Gastrocnemius medialis (tissue), 4 donors: ENCODE results near the gene EPHB4.

Source experiments
- POLR2A ChIP-seq, 2 donors: fragments of 450-650 bp; IDR thresholded peaks; one replicate each; pipeline ENCODE4 v1.6.1; 2017; ENCODE audit warnings: antibody characterized with exemption in 2 of 2, mild to moderate bottlenecking in 2 of 2, moderate library complexity in 2 of 2
- TF ChIP-seq, protein P1 (sequence below), 5 experiments: fragments of 450-650 bp in 3 of 5; fragments of 200-600 bp in 2 of 5; sonication (generic) in 2 of 5; IDR thresholded peaks in 4 of 5; conservative IDR thresholded peaks in 1 of 5; 1 replicate in 4 of 5; 2 replicates in 1 of 5; pipeline ENCODE4 v1.5.1; 2016 to 2019; ENCODE audit warnings: antibody characterized with exemption in 5 of 5, mild to moderate bottlenecking in 3 of 5, moderate library complexity in 3 of 5

DNA sequence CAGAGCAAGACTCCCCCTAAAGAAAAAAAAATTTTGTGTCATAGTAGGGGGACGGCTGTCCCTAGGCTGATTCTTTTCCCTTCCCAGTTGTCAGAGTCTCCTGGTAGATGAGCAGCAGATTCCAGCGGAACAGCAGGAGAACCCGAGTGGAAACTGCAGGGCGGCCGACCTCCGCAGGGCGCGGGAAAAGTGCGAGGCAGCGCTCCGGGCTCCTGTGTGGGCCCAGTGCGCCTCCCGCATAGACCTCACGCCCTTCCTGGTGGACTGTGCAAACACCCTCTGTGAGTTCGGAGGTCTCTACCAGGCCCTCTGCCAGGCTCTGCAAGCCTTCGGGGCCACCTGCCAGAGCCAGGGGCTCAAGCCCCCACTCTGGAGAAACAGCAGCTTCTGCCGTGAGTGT, 48.0 kb downstream of the EPHB4 start:
- TF ChIP-seq, protein P1, sequence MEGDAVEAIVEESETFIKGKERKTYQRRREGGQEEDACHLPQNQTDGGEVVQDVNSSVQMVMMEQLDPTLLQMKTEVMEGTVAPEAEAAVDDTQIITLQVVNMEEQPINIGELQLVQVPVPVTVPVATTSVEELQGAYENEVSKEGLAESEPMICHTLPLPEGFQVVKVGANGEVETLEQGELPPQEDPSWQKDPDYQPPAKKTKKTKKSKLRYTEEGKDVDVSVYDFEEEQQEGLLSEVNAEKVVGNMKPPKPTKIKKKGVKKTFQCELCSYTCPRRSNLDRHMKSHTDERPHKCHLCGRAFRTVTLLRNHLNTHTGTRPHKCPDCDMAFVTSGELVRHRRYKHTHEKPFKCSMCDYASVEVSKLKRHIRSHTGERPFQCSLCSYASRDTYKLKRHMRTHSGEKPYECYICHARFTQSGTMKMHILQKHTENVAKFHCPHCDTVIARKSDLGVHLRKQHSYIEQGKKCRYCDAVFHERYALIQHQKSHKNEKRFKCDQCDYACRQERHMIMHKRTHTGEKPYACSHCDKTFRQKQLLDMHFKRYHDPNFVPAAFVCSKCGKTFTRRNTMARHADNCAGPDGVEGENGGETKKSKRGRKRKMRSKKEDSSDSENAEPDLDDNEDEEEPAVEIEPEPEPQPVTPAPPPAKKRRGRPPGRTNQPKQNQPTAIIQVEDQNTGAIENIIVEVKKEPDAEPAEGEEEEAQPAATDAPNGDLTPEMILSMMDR (IDR thresholded peaks at IDR 0.05 in 4 of 5, conservative IDR thresholded peaks at IDR 0.05 in 1 of 5): no peak
- TF ChIP-seq POLR2A (IDR thresholded peaks at IDR 0.05): no peak
